ENCODE results near the gene SH3BP2. TPM values are rescaled to one million over a fixed set of nuclear protein-coding genes. Genes with fewer than 3 reads are reported as not detected.

Gene SH3BP2
- total RNA-seq, 1 experiment from 2014 or later = 17.4 TPM

- no peak for TF ChIP-seq CTCF (conservative IDR thresholded peaks at IDR 0.05; ENCODE audit: low read depth, low read length)
- TF ChIP-seq EZH2phosphoT487 (IDR thresholded peaks at IDR 0.05; ENCODE audit: borderline replicate concordance, low read length) = no peak
- Histone ChIP-seq H3K27ac (ENCODE audit: low read length) (0 out of 2 replicates have a peak overlapping the region, but pooled peaks have one; percentile 5), H3K9ac (ENCODE audit: low read length) (peak overlapping the region; percentile 49), H3K36me3 (ENCODE audit: low read depth, low read length) (no peaks in the 10 kb centered on the region), H3K9me3 (ENCODE audit: low read length) (no peaks in the 10 kb centered on the region), H3K4me1 (ENCODE audit: insufficient read depth, low read length) (peaks cover 26% of the 10 kb centered on the region), H3K4me3 (ENCODE audit: low read length) (peak overlapping the region; percentile 67), H4K20me1 (ENCODE audit: low read length) (no peaks in the 10 kb centered on the region), H3K4me2 (ENCODE audit: low read length) (peak overlapping the region; percentile 83), H3F3A (ENCODE audit: low read length, unreplicated experiment) (no peaks in the 10 kb centered on the region), H3K79me2 (ENCODE audit: low read length) (no peaks in the 10 kb centered on the region), H2AFZ (ENCODE audit: low read length) (peak overlapping the region; percentile 55; the same call in 1 of the 2 replicates), H3K27me3 (ENCODE audit: low read length) (no peaks in the 10 kb centered on the region), H3K9me2 (replicated peaks; ENCODE audit: low read length) (no peaks in the 10 kb centered on the region)
- ChIA-PET POLR2A (ENCODE audit: unreplicated experiment) (no interaction called here), CTCF (no interaction called here)
- intact Hi-C loops (cut with micrococcal nuclease) = no loop called here
- peak; percentile 58 for DNase-seq
- ATAC-seq = peak; percentile 49
- no TSS peak for BruUV-seq (replicated peaks)
These were observed 951 bp downstream of the SH3BP2 start for GRCh38 chr4:2793586-2794485.

DNA sequence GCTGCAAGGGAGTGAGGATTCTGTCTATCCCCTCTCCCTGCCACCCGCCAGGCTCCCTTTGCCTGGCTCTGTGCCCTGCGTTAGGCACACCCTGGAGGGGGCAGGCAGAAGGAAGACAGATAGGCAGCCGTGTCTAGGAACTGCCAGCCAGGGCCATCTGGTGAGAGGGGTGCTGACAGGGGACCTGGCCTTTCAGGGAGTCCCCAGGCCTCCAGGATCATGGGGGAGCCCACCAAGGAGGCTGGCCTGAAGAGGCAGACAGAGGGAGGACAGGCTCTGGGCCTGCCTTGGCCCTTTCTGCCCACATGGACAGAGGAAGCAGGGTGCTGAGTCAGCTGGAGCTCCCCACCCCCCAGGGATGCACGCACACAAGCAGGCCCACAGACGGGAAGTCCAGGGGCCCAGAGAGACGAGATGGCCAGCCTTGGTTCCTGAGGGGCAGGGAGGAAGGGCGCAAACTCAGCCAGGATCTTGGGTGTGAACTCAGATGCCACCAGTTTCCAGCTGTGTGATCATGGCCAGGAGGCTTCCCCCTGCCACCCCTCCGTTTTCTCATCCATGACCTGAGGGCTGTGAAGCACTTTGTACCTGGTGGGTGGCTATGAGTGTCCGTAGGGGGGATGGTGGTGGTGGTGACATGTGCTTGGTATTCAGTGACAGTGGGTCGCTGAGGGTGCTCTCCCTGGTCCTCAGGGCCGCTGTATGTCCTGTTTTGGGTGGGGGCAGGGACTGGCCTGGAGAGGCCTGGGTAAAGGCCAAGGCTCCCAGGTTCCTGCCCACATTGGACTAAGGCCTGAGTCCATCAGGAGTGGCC is 1.8 kb downstream of the SH3BP2 start:
- Histone ChIP-seq H4K20me1 (ENCODE audit: low read length) (no peaks in the 10 kb centered on the region), H3K36me3 (ENCODE audit: low read depth, low read length) (no peaks in the 10 kb centered on the region), H3K4me1 (ENCODE audit: insufficient read depth, low read length) (peaks cover 26% of the 10 kb centered on the region), H3K9ac (ENCODE audit: low read length) (peak overlapping the region; percentile 27; the same call in 1 of the 2 replicates), H3K4me2 (ENCODE audit: low read length) (peak overlapping the region; percentile 83), H3K79me2 (ENCODE audit: low read length) (no peaks in the 10 kb centered on the region), H3K27ac (ENCODE audit: low read length) (0 out of 2 replicates have a peak overlapping the region, but pooled peaks have one; percentile 5), H3K9me3 (ENCODE audit: low read length) (no peaks in the 10 kb centered on the region), H3K27me3 (ENCODE audit: low read length) (no peaks in the 10 kb centered on the region), H3K4me3 (ENCODE audit: low read length) (0 out of 2 replicates have a peak overlapping the region, but pooled peaks have one; percentile 67), H2AFZ (ENCODE audit: low read length) (no peak overlapping the region), H3K9me2 (replicated peaks; ENCODE audit: low read length) (no peaks in the 10 kb centered on the region), H3F3A (ENCODE audit: low read length, unreplicated experiment) (no peaks in the 10 kb centered on the region)
- CTCF ChIA-PET = no interaction called here
- intact Hi-C loops (cut with micrococcal nuclease) = no loop called here
- peak; percentile 9 for ATAC-seq
- POLR2A ChIA-PET (ENCODE audit: unreplicated experiment) = no interaction called here
- no peak for DNase-seq
- no peak for TF ChIP-seq EZH2 (IDR thresholded peaks at IDR 0.05; ENCODE audit: low read length, unreplicated experiment)
- TSS peak; percentile 38 for BruUV-seq (replicated peaks)

- no peak for ATAC-seq
- Histone ChIP-seq H3K4me2 (ENCODE audit: low read length) (no peak overlapping the region), H3K79me2 (ENCODE audit: low read length) (no peaks in the 10 kb centered on the region), H3K27me3 (ENCODE audit: low read length) (no peaks in the 10 kb centered on the region), H2AFZ (ENCODE audit: low read length) (no peak overlapping the region), H3K9me3 (ENCODE audit: low read length) (no peaks in the 10 kb centered on the region), H3K4me1 (ENCODE audit: insufficient read depth, low read length) (peaks cover 26% of the 10 kb centered on the region), H3K9me2 (replicated peaks; ENCODE audit: low read length) (no peaks in the 10 kb centered on the region), H3K36me3 (ENCODE audit: low read depth, low read length) (no peaks in the 10 kb centered on the region), H3K9ac (ENCODE audit: low read length) (no peak overlapping the region), H3K27ac (ENCODE audit: low read length) (no peak overlapping the region), H4K20me1 (ENCODE audit: low read length) (no peaks in the 10 kb centered on the region), H3K4me3 (ENCODE audit: low read length) (no peak overlapping the region), H3F3A (ENCODE audit: low read length, unreplicated experiment) (no peaks in the 10 kb centered on the region)
- intact Hi-C loops (cut with micrococcal nuclease) = no loop called here
- ChIA-PET CTCF (no interaction called here), POLR2A (ENCODE audit: unreplicated experiment) (no interaction called here)
- no peak for DNase-seq
- TF ChIP-seq EZH2 (IDR thresholded peaks at IDR 0.05; ENCODE audit: low read length, unreplicated experiment) (no peak), CTCF (conservative IDR thresholded peaks at IDR 0.05; ENCODE audit: low read depth, low read length) (no peak), EZH2phosphoT487 (IDR thresholded peaks at IDR 0.05; ENCODE audit: borderline replicate concordance, low read length) (no peak)
- no TSS peak for BruUV-seq (replicated peaks)
These were observed 2.5 kb downstream of the SH3BP2 start for GRCh38 chr4:2795300-2795892.

Measured in PC-3 (cell line).